HepG2 (cell line): ENCODE results near the gene MRPL14. TPM values are rescaled to one million over a fixed set of nuclear protein-coding genes. Genes with fewer than 3 reads are reported as not detected.

Experiments used
- BRCA1 ChIP-seq: sonication (generic); formaldehyde crosslinking; IDR thresholded peaks from 2 replicates; pipeline ENCODE4 v1.4.0; 2020; ENCODE audit warnings: missing genetic modification reagents
- ETS1 ChIP-seq: sonication (generic); formaldehyde crosslinking; IDR thresholded peaks from 2 replicates; pipeline ENCODE4 v1.4.0; 2020; ENCODE audit warnings: missing genetic modification reagents
- HNRNPK ChIP-seq: fragments of 200-400 bp; formaldehyde crosslinking; IDR thresholded peaks from 2 replicates; pipeline ENCODE4 v1.6.1; 2018; ENCODE audit warnings: low read length, low read depth, moderate library complexity, mild to moderate bottlenecking; ENCODE audit not compliant: poor library complexity, severe bottlenecking
- HNRNPL ChIP-seq: fragments of 200-400 bp; formaldehyde crosslinking; IDR thresholded peaks from 2 replicates; pipeline ENCODE4 v1.6.1; 2017; ENCODE audit warnings: mild to moderate bottlenecking, low read depth, low read length
- HNRNPUL1 ChIP-seq: fragments of 200-400 bp; formaldehyde crosslinking; IDR thresholded peaks from 2 replicates; pipeline ENCODE4 v1.6.1; 2017; ENCODE audit warnings: low read depth, mild to moderate bottlenecking, low read length, moderate library complexity
- NFKB2 ChIP-seq: sonication (generic); formaldehyde crosslinking; IDR thresholded peaks from 2 replicates; pipeline ENCODE4 v1.4.0; 2020; ENCODE audit warnings: missing genetic modification reagents, borderline replicate concordance
- POLR2G ChIP-seq: fragments of 200-400 bp; formaldehyde crosslinking; IDR thresholded peaks from 2 replicates; pipeline ENCODE4 v1.6.1; 2018; ENCODE audit warnings: mild to moderate bottlenecking, low read depth, low read length, moderate library complexity
- RBAK ChIP-seq: sonication (generic); formaldehyde crosslinking; IDR thresholded peaks from 2 replicates; pipeline ENCODE4 v1.5.1; 2020; ENCODE audit warnings: mild to moderate bottlenecking, missing genetic modification reagents
- RORA ChIP-seq: sonication (generic); formaldehyde crosslinking; IDR thresholded peaks from 2 replicates; pipeline ENCODE4 v1.5.0; 2020; ENCODE audit warnings: mild to moderate bottlenecking, missing genetic modification reagents, moderate library complexity
- TCF7 ChIP-seq: sonication (generic); IDR thresholded peaks from 2 replicates; pipeline ENCODE4 v1.6.1; 2016; ENCODE audit warnings: antibody characterized with exemption, low read depth
- TRIM24 ChIP-seq: sonication (generic); formaldehyde crosslinking; IDR thresholded peaks from 2 replicates; pipeline ENCODE4 v1.8.0; 2022; ENCODE audit warnings: mild to moderate bottlenecking, missing genetic modification reagents
- ZBTB33 ChIP-seq: sonication (generic); formaldehyde crosslinking; IDR thresholded peaks from 2 replicates; pipeline ENCODE4 v1.4.0; 2020; ENCODE audit warnings: missing genetic modification reagents
- ZFYVE20 ChIP-seq: sonication (generic); formaldehyde crosslinking; IDR thresholded peaks from 2 replicates; pipeline ENCODE4 v1.8.0; 2023; ENCODE audit warnings: low read depth, mild to moderate bottlenecking, moderate library complexity, missing genetic modification reagents, borderline replicate concordance
- ZNF205 ChIP-seq: IDR thresholded peaks from 2 replicates; pipeline ENCODE4 v1.6.1; 2018; ENCODE audit warnings: missing biosample characterization, missing genetic modification reagents
- ZNF230 ChIP-seq: sonication (generic); formaldehyde crosslinking; IDR thresholded peaks from 2 replicates; pipeline ENCODE4 v1.4.0; 2020; ENCODE audit warnings: mild to moderate bottlenecking, missing genetic modification reagents
- ZNF263 ChIP-seq: sonication (generic); formaldehyde crosslinking; IDR thresholded peaks from 2 replicates; pipeline ENCODE4 v1.4.0; 2020; ENCODE audit warnings: missing genetic modification reagents
- ZNF326 ChIP-seq: sonication (generic); formaldehyde crosslinking; IDR thresholded peaks from 2 replicates; pipeline ENCODE4 v1.4.0; 2020; ENCODE audit warnings: missing genetic modification reagents, borderline replicate concordance
- ZNF431 ChIP-seq: sonication (generic); formaldehyde crosslinking; IDR thresholded peaks from 2 replicates; pipeline ENCODE4 v1.9.0; 2022; ENCODE audit warnings: missing genetic modification reagents, low read depth, mild to moderate bottlenecking, borderline replicate concordance
- ZNF558 ChIP-seq: sonication (generic); formaldehyde crosslinking; IDR thresholded peaks from 2 replicates; pipeline ENCODE4 v1.9.0; 2022; ENCODE audit warnings: mild to moderate bottlenecking, missing genetic modification reagents, borderline replicate concordance
- ZNF703 ChIP-seq: sonication (generic); formaldehyde crosslinking; IDR thresholded peaks from 2 replicates; pipeline ENCODE4 v1.5.1; 2020; ENCODE audit warnings: missing genetic modification reagents, mild to moderate bottlenecking, moderate library complexity, borderline replicate concordance
- polyA plus RNA-seq, 8 experiments: library from polyadenylated mRNA; depleted of rRNA in 3 of 8; stranded (reverse) in 7 of 8; unstranded in 1 of 8; fragments of >200 nt; fragmentation: Illumina TruSeq in 4 of 8; extraction: Trizol in 4 of 8; gene quantifications; 2 replicates each; pipeline versions ENCODE4 v1.2.1 to v1.2.3, GENCODE V29; 2011 to 2016; ENCODE audit warnings: low read depth in 4 of 8, missing spikeins in 1 of 8, mixed read lengths in 1 of 8; ENCODE audit not compliant: insufficient read depth in 1 of 8
- total RNA-seq, 5 experiments: library from RNA; depleted of rRNA; stranded (reverse); fragments of >200 nt; fragmentation: Illumina TruSeq; extraction: Trizol; gene quantifications; 2 replicates each; pipeline ENCODE4 v1.2.3, GENCODE V29; 2016; ENCODE audit warnings: low read depth in 1 of 5
- TF ChIP-seq, protein P1 (sequence below): sonication (generic); formaldehyde crosslinking; IDR thresholded peaks from 2 replicates; pipeline ENCODE4 v1.4.0; 2020; ENCODE audit warnings: mild to moderate bottlenecking, low read depth, missing genetic modification reagents
- TF ChIP-seq, protein P2 (sequence below): sonication (generic); formaldehyde crosslinking; IDR thresholded peaks from 2 replicates; pipeline ENCODE4 v1.4.0; 2020; ENCODE audit warnings: missing genetic modification reagents, borderline replicate concordance

The MRPL14 gene
- total and polyA plus RNA-seq, 2 of the 13 experiments (the other 11 are each of a cell fraction or from before 2014, with no cell fraction given), result 157 to 178 TPM

DNA sequence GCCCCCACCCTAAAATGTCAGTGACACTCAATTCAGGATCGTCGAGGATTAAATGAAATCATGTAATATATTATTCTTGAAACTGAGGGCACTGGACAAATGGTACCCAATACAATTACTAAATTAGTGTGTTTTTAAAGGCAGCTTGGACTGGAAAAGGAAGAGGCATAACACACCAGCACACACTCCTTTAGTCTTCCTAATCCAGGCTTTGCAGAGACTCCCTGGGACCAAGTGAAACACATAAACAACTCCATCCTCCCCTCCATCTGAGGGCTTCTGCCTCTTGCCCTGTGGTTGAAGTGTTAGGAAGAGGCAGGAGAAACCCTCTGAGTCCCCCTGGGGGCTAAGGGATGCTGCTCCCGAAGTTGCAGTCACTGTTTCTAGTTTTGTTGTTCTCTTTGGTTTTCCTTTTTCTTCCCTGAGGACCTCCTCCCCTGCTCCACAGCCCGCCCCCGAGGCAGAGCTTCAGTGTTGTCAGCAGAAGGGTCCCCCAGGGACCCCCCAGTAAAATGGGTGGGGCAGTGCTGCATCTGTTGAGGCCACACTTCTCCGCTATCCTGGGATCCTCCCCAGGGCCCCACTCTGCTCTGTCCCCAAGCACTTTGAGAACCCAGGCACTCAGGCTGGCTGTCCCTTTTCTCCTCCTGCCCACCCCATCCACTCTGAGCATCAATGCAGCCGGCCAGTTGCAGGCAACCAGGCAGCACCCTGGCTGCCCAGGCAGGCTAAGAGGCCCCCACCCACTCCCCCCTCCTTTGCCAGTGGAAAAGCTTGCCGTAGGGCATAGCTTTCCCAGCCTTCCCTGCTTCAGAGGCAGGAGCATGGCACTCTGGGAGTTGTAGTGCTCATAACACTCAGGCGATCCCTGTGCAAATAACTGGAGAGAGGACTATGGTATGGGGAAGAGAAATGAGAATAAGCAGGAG lies 6.0 kb upstream of the MRPL14 start (continued):
- TF ChIP-seq ZNF431, result no peak
- no peak for TF ChIP-seq ZNF326 (CRISPR knock-in tag)
- no peak for TF ChIP-seq TRIM24
- TF ChIP-seq HNRNPK, result no peak
- TF ChIP-seq RBAK, result no peak
- no peak for TF ChIP-seq ZFYVE20
- no peak for TF ChIP-seq ZNF558
- TF ChIP-seq ZNF263 (CRISPR knock-in tag), result no peak
- TF ChIP-seq ZNF205 (CRISPR knock-in tag), result no peak
- TF ChIP-seq HNRNPL, result peak; percentile 82; the same call in 1 of the 2 replicates
- TF ChIP-seq, protein P1, sequence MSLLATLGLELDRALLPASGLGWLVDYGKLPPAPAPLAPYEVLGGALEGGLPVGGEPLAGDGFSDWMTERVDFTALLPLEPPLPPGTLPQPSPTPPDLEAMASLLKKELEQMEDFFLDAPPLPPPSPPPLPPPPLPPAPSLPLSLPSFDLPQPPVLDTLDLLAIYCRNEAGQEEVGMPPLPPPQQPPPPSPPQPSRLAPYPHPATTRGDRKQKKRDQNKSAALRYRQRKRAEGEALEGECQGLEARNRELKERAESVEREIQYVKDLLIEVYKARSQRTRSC (CRISPR knock-in tag), result no peak
- TF ChIP-seq ZNF230 (CRISPR knock-in tag), result no peak; the same call in 1 of the 2 replicates
- no peak for TF ChIP-seq ZNF703 (CRISPR knock-in tag)
- TF ChIP-seq, protein P2, sequence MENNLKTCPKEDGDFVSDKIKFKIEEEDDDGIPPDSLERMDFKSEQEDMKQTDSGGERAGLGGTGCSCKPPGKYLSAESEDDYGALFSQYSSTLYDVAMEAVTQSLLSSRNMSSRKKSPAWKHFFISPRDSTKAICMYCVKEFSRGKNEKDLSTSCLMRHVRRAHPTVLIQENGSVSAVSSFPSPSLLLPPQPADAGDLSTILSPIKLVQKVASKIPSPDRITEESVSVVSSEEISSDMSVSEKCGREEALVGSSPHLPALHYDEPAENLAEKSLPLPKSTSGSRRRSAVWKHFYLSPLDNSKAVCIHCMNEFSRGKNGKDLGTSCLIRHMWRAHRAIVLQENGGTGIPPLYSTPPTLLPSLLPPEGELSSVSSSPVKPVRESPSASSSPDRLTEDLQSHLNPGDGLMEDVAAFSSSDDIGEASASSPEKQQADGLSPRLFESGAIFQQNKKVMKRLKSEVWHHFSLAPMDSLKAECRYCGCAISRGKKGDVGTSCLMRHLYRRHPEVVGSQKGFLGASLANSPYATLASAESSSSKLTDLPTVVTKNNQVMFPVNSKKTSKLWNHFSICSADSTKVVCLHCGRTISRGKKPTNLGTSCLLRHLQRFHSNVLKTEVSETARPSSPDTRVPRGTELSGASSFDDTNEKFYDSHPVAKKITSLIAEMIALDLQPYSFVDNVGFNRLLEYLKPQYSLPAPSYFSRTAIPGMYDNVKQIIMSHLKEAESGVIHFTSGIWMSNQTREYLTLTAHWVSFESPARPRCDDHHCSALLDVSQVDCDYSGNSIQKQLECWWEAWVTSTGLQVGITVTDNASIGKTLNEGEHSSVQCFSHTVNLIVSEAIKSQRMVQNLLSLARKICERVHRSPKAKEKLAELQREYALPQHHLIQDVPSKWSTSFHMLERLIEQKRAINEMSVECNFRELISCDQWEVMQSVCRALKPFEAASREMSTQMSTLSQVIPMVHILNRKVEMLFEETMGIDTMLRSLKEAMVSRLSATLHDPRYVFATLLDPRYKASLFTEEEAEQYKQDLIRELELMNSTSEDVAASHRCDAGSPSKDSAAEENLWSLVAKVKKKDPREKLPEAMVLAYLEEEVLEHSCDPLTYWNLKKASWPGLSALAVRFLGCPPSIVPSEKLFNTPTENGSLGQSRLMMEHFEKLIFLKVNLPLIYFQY (CRISPR knock-in tag), result no peak
- no peak for TF ChIP-seq ETS1
- no peak for TF ChIP-seq TCF7
- peak; percentile 19; the same call in 1 of the 2 replicates for TF ChIP-seq NFKB2 (CRISPR knock-in tag)
- no peak for TF ChIP-seq ZBTB33 (CRISPR knock-in tag)
- no peak for TF ChIP-seq POLR2G
- no peak for TF ChIP-seq HNRNPUL1
- no peak for TF ChIP-seq RORA (CRISPR knock-in tag)
- no peak for TF ChIP-seq BRCA1 (CRISPR knock-in tag)
